Liver (tissue), 9 donors: ENCODE results near the gene ADNP. TPM values are rescaled to one million over a fixed set of nuclear protein-coding genes. Genes with fewer than 3 reads are reported as not detected.

Experiments
- DNase-seq: peaks from one replicate; pipeline ENCODE4 v3.0.0-alpha.2; 2017; ENCODE audit warnings: low spot score
- H3K27ac ChIP-seq, 2 donors: one replicate each; pipeline ENCODE4 v1.7.0; 2013; ENCODE audit warnings: inconsistent platforms in 2 of 2, low read length in 2 of 2, control low read depth in 1 of 2, low read depth in 1 of 2, mild to moderate bottlenecking in 1 of 2
- H3K27me3 ChIP-seq, 4 donors: one replicate each; pipeline versions ENCODE4 v1.6.1 to v1.7.0; 2013; ENCODE audit warnings: low read length in 3 of 4, inconsistent platforms in 1 of 4, mild to moderate bottlenecking in 1 of 4, moderate library complexity in 1 of 4; ENCODE audit not compliant: control insufficient read depth in 4 of 4, insufficient read depth in 4 of 4
- H3K36me3 ChIP-seq, 4 donors: one replicate each; pipeline versions ENCODE4 v1.6.1 to v1.7.0; 2013; ENCODE audit warnings: low read length in 3 of 4, mild to moderate bottlenecking in 3 of 4, low read depth in 1 of 4, moderate library complexity in 1 of 4; ENCODE audit not compliant: control insufficient read depth in 4 of 4, insufficient read depth in 3 of 4
- H3K4me1 ChIP-seq, 4 donors: one replicate each; pipeline versions ENCODE4 v1.6.1 to v1.7.0; 2013; ENCODE audit warnings: low read length in 3 of 4, mild to moderate bottlenecking in 3 of 4, moderate library complexity in 1 of 4; ENCODE audit not compliant: control insufficient read depth in 4 of 4, insufficient read depth in 4 of 4
- H3K4me3 ChIP-seq, 3 donors: one replicate each; pipeline versions ENCODE4 v1.6.1 to v1.7.0; 2013; ENCODE audit warnings: low read length in 3 of 3, control low read depth in 1 of 3, low read depth in 1 of 3, mild to moderate bottlenecking in 1 of 3
- H3K9ac ChIP-seq, 2 donors: one replicate each; pipeline ENCODE4 v1.7.0; 2013; ENCODE audit warnings: low read length in 2 of 2, mild to moderate bottlenecking in 2 of 2, moderate library complexity in 2 of 2, control low read depth in 1 of 2, low read depth in 1 of 2
- H3K9me3 ChIP-seq, 4 donors: one replicate each; pipeline versions ENCODE4 v1.6.1 to v1.7.0; 2013; ENCODE audit warnings: low read length in 3 of 4; ENCODE audit not compliant: control insufficient read depth in 4 of 4
- EGR1 ChIP-seq, 2 donors: IDR thresholded peaks; 2 replicates each; pipeline ENCODE4 v1.6.1; 2016 to 2018; ENCODE audit warnings: antibody characterized with exemption in 2 of 2, low read depth in 2 of 2
- FOXA1 ChIP-seq: IDR thresholded peaks from 2 replicates; pipeline ENCODE4 v1.6.1; 2016; ENCODE audit warnings: antibody characterized with exemption
- FOXA2 ChIP-seq: IDR thresholded peaks from 2 replicates; pipeline ENCODE4 v1.6.1; 2016; ENCODE audit warnings: antibody characterized with exemption
- GABPA ChIP-seq, 2 donors: IDR thresholded peaks in 1 of 2; conservative IDR thresholded peaks in 1 of 2; 2 replicates each; pipeline ENCODE4 v1.6.1; 2016; ENCODE audit warnings: antibody characterized with exemption in 2 of 2, mild to moderate bottlenecking in 1 of 2, moderate library complexity in 1 of 2
- HNF4A ChIP-seq, 2 donors: conservative IDR thresholded peaks; 2 replicates each; pipeline ENCODE4 v1.6.1; 2016; ENCODE audit warnings: antibody characterized with exemption in 2 of 2, mild to moderate bottlenecking in 2 of 2
- HNF4G ChIP-seq: IDR thresholded peaks from 2 replicates; pipeline ENCODE4 v1.6.1; 2016; ENCODE audit warnings: antibody characterized with exemption
- NR2F2 ChIP-seq: IDR thresholded peaks from 2 replicates; pipeline ENCODE4 v1.6.1; 2016; ENCODE audit warnings: antibody characterized with exemption
- RAD21 ChIP-seq, 2 donors: IDR thresholded peaks; 2 replicates each; pipeline ENCODE4 v1.6.1; 2016; ENCODE audit warnings: antibody characterized with exemption in 2 of 2, mild to moderate bottlenecking in 2 of 2
- REST ChIP-seq: IDR thresholded peaks from 2 replicates; pipeline ENCODE4 v1.6.1; 2016; ENCODE audit warnings: antibody characterized with exemption, mild to moderate bottlenecking
- RXRA ChIP-seq, 2 donors: IDR thresholded peaks; 2 replicates each; pipeline ENCODE4 v1.6.1; 2017 to 2018; ENCODE audit warnings: antibody characterized with exemption in 2 of 2, mild to moderate bottlenecking in 1 of 2
- SP1 ChIP-seq: IDR thresholded peaks from 2 replicates; pipeline ENCODE4 v1.6.1; 2018; ENCODE audit warnings: antibody characterized with exemption, mild to moderate bottlenecking
- TAF1 ChIP-seq: conservative IDR thresholded peaks from 2 replicates; pipeline ENCODE4 v1.6.1; 2016; ENCODE audit warnings: antibody characterized with exemption, mild to moderate bottlenecking
- YY1 ChIP-seq: IDR thresholded peaks from 2 replicates; pipeline ENCODE4 v1.6.1; 2016; ENCODE audit warnings: antibody characterized with exemption, mild to moderate bottlenecking
- WGBS: extraction: QIAGEN DNeasy Blood & Tissue Kit; methylation state at CpG from one replicate; pipeline ENCODE4 v1.1.7; 2013; 5-methylcytosine and 5-hydroxymethylcytosine counted together
- polyA plus RNA-seq, 2 donors: library from polyadenylated mRNA; stranded (reverse) in 1 of 2; unstranded in 1 of 2; fragments of 200-250 nt in 1 of 2; fragments of >200 nt in 1 of 2; fragmentation: Nextera tagmentation in 1 of 2; extraction: Ambion mirVana in 1 of 2; gene quantifications; one replicate each; pipeline versions ENCODE4 v1.2.1 to v1.2.3, GENCODE V29; 2013 to 2015
- total RNA-seq, 2 donors: library from RNA; depleted of rRNA; stranded (reverse); fragments of >200 nt; gene quantifications; one replicate each; pipeline ENCODE4 v1.2.3, GENCODE V29; 2014
- TF ChIP-seq, protein P1 (sequence below): IDR thresholded peaks from 2 replicates; pipeline ENCODE4 v1.6.1; 2016; ENCODE audit warnings: antibody characterized with exemption
- TF ChIP-seq, protein P2 (sequence below): fragments of 150-350 bp; IDR thresholded peaks from 2 replicates; pipeline ENCODE4 v1.5.1; 2017; ENCODE audit warnings: improper control_type of control experiment, low read depth, low read length; ENCODE audit not compliant: missing input control
- TF ChIP-seq, protein P3 (sequence below): IDR thresholded peaks from 2 replicates; pipeline ENCODE4 v1.6.1; 2016; ENCODE audit warnings: antibody characterized with exemption
- TF ChIP-seq, protein P4 (sequence below): IDR thresholded peaks from 2 replicates; pipeline ENCODE4 v1.6.1; 2016; ENCODE audit warnings: antibody characterized with exemption
- donor health status: healthy.
- donor health status: healthy.
- donor health status: healthy.
- donor health status: healthy.
- donor health status: healthy.

Gene ADNP
- total and polyA plus RNA-seq, 4 donors: 9.3 to 25.4 (median 20.1) TPM

GRCh38 chr20:50948132-50948785 lies 17.0 kb upstream of the ADNP start:
- Histone ChIP-seq H3K9ac (no peak overlapping the region), H3K4me1 (no peaks in the 10 kb centered on the region), H3K4me3 (no peak overlapping the region), H3K27me3 (no peaks in the 10 kb centered on the region), H3K36me3 (peaks cover 17 to 67% (median 56%) of the 10 kb centered on the region in 4 donors), H3K9me3 (no peaks in the 10 kb centered on the region), H3K27ac (no peak overlapping the region)
- 92% methylated on average over 4 of the region's 4 CpGs for WGBS
- DNase-seq: no peak
- TF ChIP-seq SP1: no peak
- TF ChIP-seq REST: no peak
- TF ChIP-seq NR2F2: no peak
- no peak for TF ChIP-seq FOXA2
- TF ChIP-seq, protein P1, sequence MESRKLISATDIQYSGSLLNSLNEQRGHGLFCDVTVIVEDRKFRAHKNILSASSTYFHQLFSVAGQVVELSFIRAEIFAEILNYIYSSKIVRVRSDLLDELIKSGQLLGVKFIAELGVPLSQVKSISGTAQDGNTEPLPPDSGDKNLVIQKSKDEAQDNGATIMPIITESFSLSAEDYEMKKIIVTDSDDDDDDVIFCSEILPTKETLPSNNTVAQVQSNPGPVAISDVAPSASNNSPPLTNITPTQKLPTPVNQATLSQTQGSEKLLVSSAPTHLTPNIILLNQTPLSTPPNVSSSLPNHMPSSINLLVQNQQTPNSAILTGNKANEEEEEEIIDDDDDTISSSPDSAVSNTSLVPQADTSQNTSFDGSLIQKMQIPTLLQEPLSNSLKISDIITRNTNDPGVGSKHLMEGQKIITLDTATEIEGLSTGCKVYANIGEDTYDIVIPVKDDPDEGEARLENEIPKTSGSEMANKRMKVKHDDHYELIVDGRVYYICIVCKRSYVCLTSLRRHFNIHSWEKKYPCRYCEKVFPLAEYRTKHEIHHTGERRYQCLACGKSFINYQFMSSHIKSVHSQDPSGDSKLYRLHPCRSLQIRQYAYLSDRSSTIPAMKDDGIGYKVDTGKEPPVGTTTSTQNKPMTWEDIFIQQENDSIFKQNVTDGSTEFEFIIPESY: no peak
- TF ChIP-seq, protein P2, sequence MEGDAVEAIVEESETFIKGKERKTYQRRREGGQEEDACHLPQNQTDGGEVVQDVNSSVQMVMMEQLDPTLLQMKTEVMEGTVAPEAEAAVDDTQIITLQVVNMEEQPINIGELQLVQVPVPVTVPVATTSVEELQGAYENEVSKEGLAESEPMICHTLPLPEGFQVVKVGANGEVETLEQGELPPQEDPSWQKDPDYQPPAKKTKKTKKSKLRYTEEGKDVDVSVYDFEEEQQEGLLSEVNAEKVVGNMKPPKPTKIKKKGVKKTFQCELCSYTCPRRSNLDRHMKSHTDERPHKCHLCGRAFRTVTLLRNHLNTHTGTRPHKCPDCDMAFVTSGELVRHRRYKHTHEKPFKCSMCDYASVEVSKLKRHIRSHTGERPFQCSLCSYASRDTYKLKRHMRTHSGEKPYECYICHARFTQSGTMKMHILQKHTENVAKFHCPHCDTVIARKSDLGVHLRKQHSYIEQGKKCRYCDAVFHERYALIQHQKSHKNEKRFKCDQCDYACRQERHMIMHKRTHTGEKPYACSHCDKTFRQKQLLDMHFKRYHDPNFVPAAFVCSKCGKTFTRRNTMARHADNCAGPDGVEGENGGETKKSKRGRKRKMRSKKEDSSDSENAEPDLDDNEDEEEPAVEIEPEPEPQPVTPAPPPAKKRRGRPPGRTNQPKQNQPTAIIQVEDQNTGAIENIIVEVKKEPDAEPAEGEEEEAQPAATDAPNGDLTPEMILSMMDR: no peak
- no peak for TF ChIP-seq HNF4A (conservative IDR thresholded peaks at IDR 0.05)
- no peak for TF ChIP-seq TAF1
- TF ChIP-seq GABPA (IDR thresholded peaks at IDR 0.05 in 1 of 2, conservative IDR thresholded peaks at IDR 0.05 in 1 of 2): no peak
- TF ChIP-seq, protein P3, sequence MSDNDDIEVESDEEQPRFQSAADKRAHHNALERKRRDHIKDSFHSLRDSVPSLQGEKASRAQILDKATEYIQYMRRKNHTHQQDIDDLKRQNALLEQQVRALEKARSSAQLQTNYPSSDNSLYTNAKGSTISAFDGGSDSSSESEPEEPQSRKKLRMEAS: no peak
- no peak for TF ChIP-seq FOXA1
- TF ChIP-seq HNF4G: no peak
- no peak for TF ChIP-seq RAD21 (IDR thresholded peaks at IDR 0.05)
- no peak for TF ChIP-seq YY1
- no peak for TF ChIP-seq RXRA (IDR thresholded peaks at IDR 0.05)
- no peak for TF ChIP-seq EGR1 (IDR thresholded peaks at IDR 0.05; ENCODE audit: low read depth in 2 of 2)

- no peak for DNase-seq
- Histone ChIP-seq H3K9me3 (no peaks in the 10 kb centered on the region), H3K36me3 (peaks cover 15 to 70% (median 57%) of the 10 kb centered on the region in 4 donors), H3K9ac (no peak overlapping the region), H3K4me3 (no peak overlapping the region), H3K27me3 (no peaks in the 10 kb centered on the region), H3K27ac (no peak overlapping the region), H3K4me1 (no peaks in the 10 kb centered on the region)
- WGBS: 97% methylated on average over 7 of the region's 7 CpGs
- no peak for TF ChIP-seq FOXA2
- no peak for TF ChIP-seq TAF1
- no peak for TF ChIP-seq RAD21 (IDR thresholded peaks at IDR 0.05)
- no peak for TF ChIP-seq RXRA (IDR thresholded peaks at IDR 0.05)
- TF ChIP-seq EGR1 (IDR thresholded peaks at IDR 0.05; ENCODE audit: low read depth in 2 of 2): no peak
- TF ChIP-seq, protein P4, sequence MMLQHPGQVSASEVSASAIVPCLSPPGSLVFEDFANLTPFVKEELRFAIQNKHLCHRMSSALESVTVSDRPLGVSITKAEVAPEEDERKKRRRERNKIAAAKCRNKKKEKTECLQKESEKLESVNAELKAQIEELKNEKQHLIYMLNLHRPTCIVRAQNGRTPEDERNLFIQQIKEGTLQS: no peak
- TF ChIP-seq NR2F2: no peak
- TF ChIP-seq, protein P1: no peak
- no peak for TF ChIP-seq YY1
- TF ChIP-seq, protein P3: no peak
- no peak for TF ChIP-seq HNF4G
- no peak for TF ChIP-seq FOXA1
- TF ChIP-seq, protein P2: no peak
- TF ChIP-seq HNF4A (conservative IDR thresholded peaks at IDR 0.05): no peak
- TF ChIP-seq GABPA (IDR thresholded peaks at IDR 0.05 in 1 of 2, conservative IDR thresholded peaks at IDR 0.05 in 1 of 2): no peak
Measured at GRCh38 chr20:50943069-50943468, 11.8 kb upstream of the ADNP start.
